Right renal pelvis (tissue), 4 donors: ENCODE results near the gene CHST3. TPM values are rescaled to one million over a fixed set of nuclear protein-coding genes. Genes with fewer than 3 reads are reported as not detected.
"Not testable (repeated sequence)": the region's sequence is repeated elsewhere in the genome, so short reads cannot be mapped to it uniquely, and the experiment has no call there.

Experiments used
- DNase-seq, 4 donors: peaks; one replicate each; pipeline ENCODE4 v3.0.0-alpha.2; 2013; ENCODE audit warnings: low read depth in 4 of 4, low spot score in 3 of 4, missing footprints in 1 of 4
- polyA plus RNA-seq, 4 donors: library from polyadenylated mRNA; unstranded; fragments of 120-200 nt; gene quantifications; one replicate each; pipeline ENCODE4 v1.2.1, GENCODE V29; 2013; ENCODE audit not compliant: insufficient read length in 4 of 4

The CHST3 gene
- polyA plus RNA-seq, 4 donors = 18.3 to 20.0 (median 19.4) TPM

GRCh38 chr10:71948496-71949067 is 15.6 kb upstream of the CHST3 start:
- no peak for DNase-seq

DNA sequence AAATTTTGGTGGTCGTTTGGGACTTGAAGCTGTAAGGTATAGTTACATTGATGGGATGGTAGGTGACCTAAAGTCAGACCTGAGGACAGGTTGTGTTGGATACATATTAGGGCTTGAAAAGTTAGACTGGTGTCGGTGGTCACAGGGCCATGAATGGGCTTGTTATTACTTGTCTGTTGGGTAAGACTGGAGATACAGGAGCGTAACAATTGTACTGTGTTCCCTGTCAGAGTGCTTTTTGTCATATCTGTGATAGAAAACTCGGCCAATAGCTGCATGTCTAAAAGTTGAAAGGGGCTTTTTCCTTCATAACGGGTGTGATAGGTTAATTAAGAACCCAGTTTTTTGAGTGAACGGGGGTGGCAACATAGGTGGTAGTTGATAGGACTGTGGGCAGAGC is 13.5 kb upstream of the CHST3 start:
- no peak for DNase-seq

GRCh38 chr10:71952745-71953144 is 11.4 kb upstream of the CHST3 start:
- no peak for DNase-seq

GRCh38 chr10:71957546-71958275 is 6.5 kb upstream of the CHST3 start:
- DNase-seq = no peak

DNA sequence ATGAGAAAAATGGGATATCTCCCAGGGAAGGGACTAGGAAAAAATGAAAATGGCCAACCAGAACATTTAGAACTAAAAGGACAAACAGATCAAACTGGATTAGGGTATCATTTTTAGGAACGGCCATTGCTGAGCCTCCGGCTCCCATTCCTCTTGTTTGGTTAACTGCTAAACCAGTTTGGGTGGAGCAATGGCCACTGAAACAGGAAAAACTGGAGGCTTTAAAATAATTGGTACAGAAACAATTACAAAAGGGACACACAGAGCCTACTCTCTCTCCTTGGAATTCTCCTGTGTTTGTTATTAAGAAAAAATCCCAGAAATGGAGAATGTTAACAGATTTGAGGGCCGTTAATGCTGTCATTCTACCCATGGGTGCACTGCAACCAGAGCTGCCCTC is 4.7 kb upstream of the CHST3 start:
- no peak for DNase-seq

DNA sequence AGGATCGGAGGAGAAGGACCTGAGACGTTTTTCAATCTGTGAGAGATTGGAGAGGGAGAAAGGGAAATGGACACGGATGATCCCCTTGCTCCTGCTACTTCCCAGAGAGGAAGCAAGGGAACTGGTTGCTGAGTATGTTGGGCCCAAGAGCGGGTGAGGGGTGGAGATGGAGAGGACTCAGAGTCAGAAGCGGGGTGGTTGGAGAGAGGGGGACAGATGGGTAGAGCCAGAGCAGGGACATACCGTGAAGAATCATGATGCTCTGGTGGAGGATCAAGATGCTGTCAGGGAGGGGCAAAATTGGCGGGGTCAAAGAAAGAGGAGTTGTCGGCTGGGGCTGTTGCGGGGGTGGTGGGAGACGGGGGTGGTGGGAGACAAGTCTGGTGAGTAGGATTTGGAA is 2.4 kb upstream of the CHST3 start:
- DNase-seq = no peak

DNA sequence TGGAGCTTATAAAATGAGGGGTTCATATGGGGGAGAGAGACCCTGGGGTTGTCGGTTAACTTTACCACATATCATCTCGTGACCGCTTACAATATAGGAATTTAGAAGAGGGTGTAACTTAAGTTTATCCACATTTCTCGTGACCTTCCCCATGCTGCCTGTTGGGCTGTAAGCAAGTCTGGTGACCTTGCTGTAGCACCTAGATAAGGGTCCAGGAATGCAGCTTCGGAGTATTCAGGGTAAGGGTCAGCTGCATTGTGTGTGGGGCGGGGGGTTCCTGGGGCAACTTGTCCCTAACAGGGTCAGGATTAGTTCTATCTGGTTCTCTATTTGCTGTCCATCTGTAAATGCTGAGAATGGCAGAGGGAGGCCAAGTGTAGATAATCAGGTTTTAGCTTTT is 1.3 kb upstream of the CHST3 start:
- no peak for DNase-seq

- DNase-seq = no peak
These were observed 671 bp upstream of the CHST3 start for GRCh38 chr10:71963351-71964097.

DNA sequence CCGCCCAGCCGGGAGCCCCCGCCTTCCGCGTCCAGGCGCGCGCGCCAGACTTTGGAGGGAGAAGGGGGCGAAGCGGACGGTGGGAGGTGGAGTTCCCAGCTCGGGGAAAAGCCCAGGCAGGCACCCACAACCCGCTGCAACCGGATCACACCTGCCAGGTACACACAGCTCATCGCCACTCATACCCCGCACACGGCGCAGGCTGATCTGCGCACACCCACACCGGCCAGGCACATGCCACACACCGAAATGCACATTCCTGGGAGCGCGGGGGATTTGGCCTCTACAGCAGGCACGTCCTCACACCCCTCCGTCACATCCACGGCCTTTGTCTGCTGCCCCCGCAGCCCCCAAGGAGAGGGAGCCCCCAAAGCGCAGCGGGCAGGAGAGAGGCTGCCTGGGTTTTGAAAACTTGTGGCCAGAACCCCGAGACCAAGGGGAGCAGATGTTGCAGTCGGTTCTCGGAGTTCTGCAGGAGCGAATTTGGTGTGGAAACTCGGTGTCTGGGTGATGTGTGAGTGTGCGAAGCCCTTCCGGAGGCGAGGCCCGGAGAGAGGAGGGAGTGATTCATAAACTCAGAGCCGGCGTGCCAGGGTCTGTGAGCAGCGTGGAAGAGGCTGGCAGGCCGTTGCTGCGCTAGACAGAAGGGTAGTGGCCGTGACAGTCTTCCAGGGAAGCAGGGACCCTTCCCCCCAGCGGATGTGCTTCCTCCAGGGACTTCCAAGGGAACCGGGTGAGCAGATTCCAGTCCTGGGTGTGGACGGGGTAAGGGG is 734 bp downstream of the CHST3 start:
- DNase-seq = no peak

GRCh38 chr10:71965623-71966022 is 1.4 kb downstream of the CHST3 start:
- DNase-seq = no peak

DNA sequence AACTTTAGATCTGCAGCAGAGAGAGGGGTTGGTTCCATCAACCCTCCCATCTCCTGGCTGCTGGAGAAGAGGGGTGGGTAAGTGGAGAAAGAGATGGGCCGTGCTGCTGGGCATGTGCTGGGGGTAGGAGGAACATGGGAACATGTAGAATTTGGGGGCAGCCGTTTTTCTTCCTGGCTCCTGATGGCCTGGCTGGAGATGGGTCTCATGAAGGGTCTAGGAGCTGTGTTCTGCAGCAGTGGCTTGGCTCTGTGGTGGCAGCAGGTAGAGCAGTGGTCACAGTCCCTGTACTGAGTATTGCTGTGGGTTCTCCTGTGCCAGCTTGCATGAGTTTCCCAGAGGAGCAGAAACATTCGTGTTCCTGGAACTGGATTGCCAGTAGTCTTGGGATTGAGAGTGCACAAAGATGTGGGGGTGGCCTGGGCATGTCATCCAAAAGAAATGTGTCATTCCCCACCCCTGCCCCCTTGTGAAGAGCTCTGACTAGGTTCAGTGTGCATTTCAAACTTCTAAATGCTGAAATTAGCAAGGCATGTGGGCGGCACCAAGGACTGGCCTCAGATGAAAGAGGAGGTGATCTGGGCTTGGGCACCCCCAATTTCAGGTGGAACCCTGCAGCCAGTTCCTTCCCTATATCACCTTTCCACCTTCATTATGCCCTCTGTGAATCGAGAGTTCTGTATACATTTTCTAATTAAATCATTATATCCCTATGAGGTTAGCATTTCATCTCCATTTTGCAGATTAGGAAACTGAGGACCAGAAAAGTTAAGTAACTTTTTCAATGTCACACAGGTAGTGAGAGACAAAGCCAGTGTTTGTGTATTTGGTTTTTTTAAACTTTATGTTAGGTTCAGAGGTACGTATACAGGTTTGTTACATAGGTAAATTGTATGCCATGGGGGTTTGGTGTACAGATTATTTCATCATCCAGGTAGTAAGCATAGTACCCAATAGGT is 2.1 kb downstream of the CHST3 start:
- no peak for DNase-seq

GRCh38 chr10:71967958-71968357 is 3.8 kb downstream of the CHST3 start:
- not testable (repeated sequence) for DNase-seq

DNA sequence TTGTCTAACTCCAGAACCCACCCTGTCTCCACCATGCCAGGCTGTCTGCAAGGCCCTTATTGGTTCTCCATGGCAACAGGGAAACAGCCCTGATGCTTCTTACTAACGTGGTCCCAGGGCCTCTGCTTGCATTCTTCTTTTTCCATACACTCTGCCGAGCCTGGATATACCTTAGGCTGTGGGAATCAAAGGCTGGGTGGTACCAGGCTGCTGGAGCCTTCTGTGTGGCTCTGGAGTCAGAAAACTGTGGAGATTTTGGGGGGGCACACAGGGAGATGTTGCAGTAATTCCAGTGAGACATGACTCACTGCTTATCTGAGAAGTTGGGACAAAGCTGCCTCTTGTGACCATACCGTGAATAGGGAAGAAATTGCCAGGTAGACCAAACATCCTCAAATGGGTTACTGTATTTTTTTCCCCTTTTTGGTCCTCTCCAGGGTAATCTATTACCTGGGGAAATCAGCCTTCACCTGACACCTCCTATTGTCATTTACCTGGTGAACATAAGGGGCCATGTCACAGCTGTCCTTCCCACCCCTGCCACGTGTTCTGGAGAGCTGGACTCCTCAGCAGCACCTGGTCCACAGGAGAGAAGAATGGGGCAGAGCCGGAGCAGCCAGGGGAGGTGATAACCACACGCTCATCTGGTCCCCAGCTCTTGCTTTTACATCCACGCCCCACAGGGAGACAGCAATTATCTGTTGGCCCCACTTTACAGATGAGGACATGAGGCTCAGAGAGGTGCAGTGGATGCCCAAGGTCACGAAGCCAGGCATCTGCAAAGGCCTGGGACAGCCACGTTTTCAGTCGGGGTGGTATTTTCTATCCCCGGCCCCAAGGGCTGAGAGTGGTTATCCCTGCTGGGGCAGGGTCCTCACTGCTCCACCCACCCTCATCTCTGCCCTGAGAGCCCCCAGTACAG is 4.6 kb downstream of the CHST3 start:
- no peak for DNase-seq

DNA sequence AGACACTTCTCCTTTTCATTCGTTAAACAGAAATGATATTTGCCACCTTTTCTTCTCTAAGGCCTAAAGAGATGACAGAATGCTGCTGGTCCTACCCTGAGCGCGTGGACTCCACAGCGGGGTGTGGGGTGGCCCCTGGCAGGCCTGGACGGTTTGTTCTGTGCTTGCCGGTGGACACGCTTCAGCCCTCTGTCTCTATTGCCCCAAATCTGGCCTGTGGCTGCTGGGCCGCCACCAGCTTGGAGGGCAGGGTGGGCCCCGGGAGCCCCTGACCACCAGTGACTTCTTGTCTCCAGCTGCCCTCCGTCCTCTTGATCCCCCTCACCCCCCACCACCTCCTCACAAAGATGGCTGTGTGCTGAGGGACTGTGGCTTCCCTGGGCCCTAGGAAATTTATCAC is 5.7 kb downstream of the CHST3 start:
- no peak for DNase-seq

DNA sequence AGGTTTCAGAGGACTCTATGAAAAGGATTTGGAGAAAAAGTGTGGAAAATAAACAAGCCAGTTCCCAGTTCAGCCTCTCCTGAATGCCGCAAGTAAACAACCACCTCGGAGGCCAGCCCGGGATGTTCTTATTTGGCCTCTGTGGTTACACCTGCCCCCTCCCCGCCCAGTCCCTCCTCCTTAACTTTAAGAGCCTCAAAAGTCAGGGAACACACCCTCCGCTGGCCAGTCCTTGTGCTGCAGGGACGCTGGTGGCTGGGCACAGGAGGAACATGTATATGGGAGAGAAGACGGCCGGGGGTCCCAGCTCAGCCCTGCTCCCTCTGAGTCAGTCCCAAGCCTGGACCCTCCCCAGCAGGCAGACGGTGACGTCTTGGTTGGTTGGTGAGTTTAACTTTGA is 6.1 kb downstream of the CHST3 start:
- DNase-seq = no peak

DNA sequence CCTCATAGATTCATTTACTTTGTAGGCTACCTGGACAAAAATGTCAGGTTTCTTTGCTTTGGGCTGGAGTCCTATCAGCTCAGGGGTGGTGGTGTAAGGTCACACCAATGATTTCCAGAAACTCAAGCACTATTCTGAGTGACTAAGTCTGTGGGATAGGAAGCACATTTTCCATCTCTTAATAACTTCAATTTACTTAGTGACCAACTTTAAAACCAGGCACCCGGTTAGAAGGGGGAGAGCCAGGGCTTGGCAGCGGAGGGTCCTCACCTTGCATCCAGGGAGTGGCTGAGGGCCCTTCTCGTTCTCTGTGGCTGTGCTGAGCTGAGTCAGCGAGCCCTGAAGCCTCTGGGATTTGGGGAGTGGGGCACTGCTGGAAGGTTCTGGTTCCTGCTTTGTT is 6.7 kb downstream of the CHST3 start:
- DNase-seq = no peak

DNA sequence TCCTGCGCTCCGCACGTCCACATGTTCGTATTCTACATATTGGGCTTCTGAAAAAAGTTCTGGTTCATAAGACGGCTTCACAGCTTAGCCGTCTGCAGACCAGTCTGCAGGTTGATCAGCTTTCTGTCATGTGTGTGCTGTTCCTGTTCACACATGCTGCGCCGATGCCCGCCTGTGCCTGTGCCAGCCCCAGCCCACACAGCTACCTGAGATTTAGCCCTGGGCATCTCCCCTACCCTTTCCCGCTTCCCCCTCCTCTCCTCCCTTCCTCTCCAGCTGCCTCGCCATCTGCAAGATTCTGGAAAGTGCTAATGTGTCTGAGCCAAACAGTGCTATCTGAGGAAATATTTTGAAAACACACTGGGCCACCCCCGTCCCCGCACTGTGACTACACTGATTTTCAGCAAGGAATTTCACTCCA is 7.1 kb downstream of the CHST3 start:
- no peak for DNase-seq

DNA sequence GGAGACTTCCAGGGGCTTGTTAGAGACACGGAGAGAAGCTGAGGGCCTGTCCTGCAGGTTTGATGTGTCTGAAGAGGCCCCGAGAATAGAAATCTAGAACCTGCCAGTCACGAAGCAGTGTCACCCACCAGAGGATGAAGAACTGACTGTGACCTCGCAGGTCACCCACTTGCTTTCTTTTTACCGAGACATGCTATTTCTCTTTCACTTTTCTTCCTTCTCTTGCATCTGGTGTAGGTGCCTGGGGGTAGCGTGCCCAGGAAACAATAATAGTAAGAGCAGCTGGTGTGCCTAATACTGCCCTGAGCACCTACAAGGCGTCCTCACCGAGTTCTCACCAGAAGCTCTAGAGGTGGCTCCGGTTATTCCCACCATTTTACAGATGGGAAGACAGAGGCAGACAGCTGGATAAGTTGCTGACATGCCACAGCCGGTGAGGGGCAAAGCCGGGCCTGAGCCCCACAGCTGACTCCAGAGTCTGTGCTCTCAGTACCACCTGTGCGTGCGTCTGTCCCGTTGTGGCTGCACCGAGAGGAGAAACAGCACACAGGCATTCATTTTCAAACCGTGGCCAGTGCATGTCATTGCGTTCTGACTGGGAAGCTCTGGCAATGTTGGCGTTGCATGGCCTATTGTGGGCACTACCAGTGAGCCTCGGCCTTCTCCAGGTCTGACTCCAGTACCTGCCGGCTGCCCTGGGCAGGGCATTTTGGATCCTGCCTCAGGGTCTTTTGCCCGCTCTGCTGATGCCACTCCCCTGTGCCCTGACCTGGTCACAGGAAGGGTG is 7.8 kb downstream of the CHST3 start:
- no peak for DNase-seq
